T47D (cell line): ENCODE data around the gene ESR1.

ENCODE experiments used
- DNase-seq, 2 experiments: peaks; one replicate each; pipeline versions ENCODE4 v3.0.0 to v3.0.0-alpha.2; 2011 to 2012; ENCODE audit warnings: low read depth in 1 of 2, low spot score in 1 of 2
- JUND ChIP-seq: IDR thresholded peaks from 2 replicates; pipeline ENCODE4 v1.6.1; 2012; ENCODE audit warnings: low read depth
- in situ Hi-C: cut with HindIII; loops from 2 replicates; pipeline ENCODE4 v1.10.0; 2016; ENCODE audit warnings: low sequenced_read_pairs, low pct_unique_long_range_greater_than_20kb

ESR1 gene

GRCh38 chr6:152091851-152092341 is 284.4 kb downstream of the ESR1 start:
- no peak for DNase-seq
- TF ChIP-seq JUND = no peak
- in situ Hi-C loops = no loop called here

- in situ Hi-C loops = no loop called here
- TF ChIP-seq JUND = no peak
Observed at GRCh38 chr6:152093711-152094110, 286.2 kb downstream of the ESR1 start.

GRCh38 chr6:152094276-152094675 is 286.8 kb downstream of the ESR1 start:
- in situ Hi-C loops = no loop called here

More at GRCh38 chr6:152093711-152094110, 286.2 kb downstream of the ESR1 start:
- DNase-seq = no peak

GRCh38 chr6:152094992-152095592 is 287.6 kb downstream of the ESR1 start:
- peak in 1 of 2 experiments; percentile 42 for DNase-seq
- in situ Hi-C loops = no loop called here
- TF ChIP-seq JUND = no peak

More at GRCh38 chr6:152094276-152094675, 286.8 kb downstream of the ESR1 start:
- no peak for TF ChIP-seq JUND
- DNase-seq = no peak

GRCh38 chr6:152096863-152097496 is 289.5 kb downstream of the ESR1 start:
- DNase-seq = no peak
- in situ Hi-C loops = no loop called here
- TF ChIP-seq JUND = no peak

- no peak for DNase-seq
- no peak for TF ChIP-seq JUND
- in situ Hi-C loops = no loop called here
Observed at GRCh38 chr6:152098683-152099082, 291.2 kb downstream of the ESR1 start.

GRCh38 chr6:152099446-152100182 is 292.1 kb downstream of the ESR1 start:
- in situ Hi-C loops = no loop called here
- TF ChIP-seq JUND = no peak
- DNase-seq = no peak

- in situ Hi-C loops = no loop called here
- no peak for DNase-seq
Observed at GRCh38 chr6:152100183-152100618, 292.7 kb downstream of the ESR1 start.

GRCh38 chr6:152107973-152108372 is 300.5 kb downstream of the ESR1 start:
- in situ Hi-C loops = no loop called here
- no peak for TF ChIP-seq JUND
- no peak for DNase-seq

More at GRCh38 chr6:152100183-152100618, 292.7 kb downstream of the ESR1 start:
- TF ChIP-seq JUND = no peak

- DNase-seq = no peak
- in situ Hi-C loops = no loop called here
- no peak for TF ChIP-seq JUND
Observed at GRCh38 chr6:152110886-152111820, 303.7 kb downstream of the ESR1 start.

- in situ Hi-C loops = no loop called here
- no peak for DNase-seq
- TF ChIP-seq JUND = no peak
Observed at GRCh38 chr6:152112491-152113261, 305.2 kb downstream of the ESR1 start.
